Stimulated activated CD4-positive, alpha-beta T cell treated with anti-CD3 and anti-CD28 coated beads, Interleukin-1b, Interleukin-23, amount 100 ng/mL, for 1 hour (primary cell): ENCODE data around the gene TALDO1.
A peak's percentile ranks its signal among the peaks of the same experiment; 100 is the strongest.

ENCODE experiments used
- DNase-seq, 2 donors: peaks; one replicate each; pipeline ENCODE4 v3.0.0-alpha.2; 2020; ENCODE audit warnings: low read depth in 2 of 2

TALDO1 gene

DNA sequence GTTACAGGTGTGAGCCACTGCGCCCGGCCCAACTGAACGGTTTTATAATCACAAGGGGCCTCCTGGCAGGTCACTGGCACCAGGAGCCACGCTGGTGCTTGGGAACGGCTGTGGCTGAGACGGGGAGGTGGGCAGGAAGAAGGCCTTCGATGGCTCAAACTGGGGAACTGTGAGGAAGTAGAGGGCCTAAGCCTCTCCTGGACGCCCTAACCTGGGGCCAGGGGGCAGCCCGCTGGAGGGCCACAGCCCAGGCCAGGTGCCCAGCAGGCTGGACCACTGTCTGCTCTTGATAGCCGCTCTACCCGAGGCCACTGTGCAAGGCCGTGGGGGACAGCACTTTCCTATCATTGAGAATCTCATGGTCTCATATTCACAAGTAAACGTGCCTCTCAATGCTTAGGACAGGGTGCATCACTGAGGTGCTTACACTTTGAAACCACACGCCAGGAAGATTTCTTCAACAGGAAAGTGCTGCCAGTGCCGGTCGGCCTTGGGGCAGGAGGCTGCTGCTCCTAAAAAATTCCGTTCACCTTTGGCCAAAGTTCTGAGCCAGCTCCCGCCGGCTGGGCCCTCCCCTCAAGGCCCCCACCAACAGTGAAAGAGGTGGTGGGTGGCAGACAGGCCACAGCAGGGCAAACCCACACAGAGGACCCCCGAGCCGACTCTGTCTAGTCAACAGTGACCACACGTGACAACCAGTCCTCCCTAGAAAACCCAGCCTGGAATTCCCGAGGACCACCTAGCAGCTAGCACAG, 22.8 kb downstream of the TALDO1 start:
- no peak for DNase-seq

DNA sequence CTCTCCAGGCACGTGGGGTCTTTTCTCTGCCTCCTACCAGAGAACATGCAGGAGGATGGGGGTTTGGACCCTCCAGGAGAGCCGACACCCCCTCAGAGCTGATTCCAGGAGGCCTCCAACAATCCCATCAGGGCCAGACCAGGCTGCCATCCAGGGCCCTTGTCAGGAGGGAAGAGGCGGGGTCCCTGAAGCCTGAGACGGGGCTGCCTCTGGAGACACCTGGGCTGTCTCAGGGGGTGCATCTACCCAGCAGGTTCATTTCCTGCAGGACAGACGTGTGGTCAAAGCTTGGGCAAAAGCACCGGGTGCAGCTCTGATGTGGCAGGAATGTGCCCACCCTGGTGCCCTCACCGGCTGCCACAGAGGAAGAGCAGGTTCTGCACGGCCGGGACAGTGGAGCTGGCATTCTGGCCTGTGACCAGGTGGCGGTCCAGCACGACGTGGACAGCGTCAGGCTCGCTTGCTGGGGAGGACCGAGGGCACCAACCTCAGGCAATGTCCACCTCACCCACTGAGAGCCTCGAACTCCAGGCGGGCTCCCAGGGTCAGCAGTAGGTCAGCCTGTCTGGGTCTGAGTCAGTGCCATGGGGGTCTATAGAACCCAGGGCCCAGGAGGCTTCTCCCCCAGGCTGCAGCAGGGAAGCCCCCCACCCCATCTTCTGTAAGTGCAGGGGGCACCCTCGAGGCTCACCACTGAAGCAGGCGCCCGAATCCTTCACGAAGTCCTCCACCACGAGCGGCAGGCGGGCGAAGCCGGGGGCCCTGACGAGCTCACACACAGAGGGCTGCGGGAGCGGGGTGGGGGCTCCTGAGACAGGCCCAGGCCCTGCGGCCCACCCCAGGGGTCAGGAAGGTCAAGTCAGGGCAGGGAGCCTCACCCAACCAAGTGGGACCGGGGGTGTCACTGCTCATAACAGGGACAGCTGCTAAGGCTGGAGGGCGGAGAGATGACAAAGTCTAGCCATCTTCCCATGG, 23.7 kb downstream of the TALDO1 start:
- DNase-seq = no peak

DNA sequence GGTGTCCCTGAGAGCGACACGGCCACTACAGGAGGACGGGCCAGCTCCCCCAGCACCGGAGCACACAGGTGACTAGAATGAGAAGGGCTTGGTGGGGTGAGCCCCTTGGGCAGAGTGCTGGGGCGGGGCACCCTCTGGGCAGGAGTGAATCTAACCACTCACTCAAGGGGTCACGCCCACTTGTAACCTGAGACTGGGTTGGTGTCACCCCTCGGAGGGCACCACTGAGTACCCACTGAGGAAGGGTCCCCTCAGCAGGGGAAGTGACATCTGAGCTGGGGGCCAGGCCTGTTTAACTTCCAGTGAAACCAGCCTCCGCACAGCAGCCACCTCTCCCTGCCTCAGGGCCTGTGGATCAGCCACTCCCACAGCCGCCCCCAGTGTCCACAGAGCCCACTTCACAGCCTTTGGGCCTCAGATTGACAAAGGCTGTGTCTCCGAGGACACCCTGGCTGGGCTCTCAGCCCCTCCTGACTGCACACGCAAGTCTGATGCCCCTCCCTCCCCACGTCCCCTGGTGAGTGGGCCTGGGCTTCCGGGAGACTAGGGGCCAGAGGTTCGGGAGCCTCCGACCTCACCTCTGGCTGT, 24.4 kb downstream of the TALDO1 start:
- no peak for DNase-seq

DNA sequence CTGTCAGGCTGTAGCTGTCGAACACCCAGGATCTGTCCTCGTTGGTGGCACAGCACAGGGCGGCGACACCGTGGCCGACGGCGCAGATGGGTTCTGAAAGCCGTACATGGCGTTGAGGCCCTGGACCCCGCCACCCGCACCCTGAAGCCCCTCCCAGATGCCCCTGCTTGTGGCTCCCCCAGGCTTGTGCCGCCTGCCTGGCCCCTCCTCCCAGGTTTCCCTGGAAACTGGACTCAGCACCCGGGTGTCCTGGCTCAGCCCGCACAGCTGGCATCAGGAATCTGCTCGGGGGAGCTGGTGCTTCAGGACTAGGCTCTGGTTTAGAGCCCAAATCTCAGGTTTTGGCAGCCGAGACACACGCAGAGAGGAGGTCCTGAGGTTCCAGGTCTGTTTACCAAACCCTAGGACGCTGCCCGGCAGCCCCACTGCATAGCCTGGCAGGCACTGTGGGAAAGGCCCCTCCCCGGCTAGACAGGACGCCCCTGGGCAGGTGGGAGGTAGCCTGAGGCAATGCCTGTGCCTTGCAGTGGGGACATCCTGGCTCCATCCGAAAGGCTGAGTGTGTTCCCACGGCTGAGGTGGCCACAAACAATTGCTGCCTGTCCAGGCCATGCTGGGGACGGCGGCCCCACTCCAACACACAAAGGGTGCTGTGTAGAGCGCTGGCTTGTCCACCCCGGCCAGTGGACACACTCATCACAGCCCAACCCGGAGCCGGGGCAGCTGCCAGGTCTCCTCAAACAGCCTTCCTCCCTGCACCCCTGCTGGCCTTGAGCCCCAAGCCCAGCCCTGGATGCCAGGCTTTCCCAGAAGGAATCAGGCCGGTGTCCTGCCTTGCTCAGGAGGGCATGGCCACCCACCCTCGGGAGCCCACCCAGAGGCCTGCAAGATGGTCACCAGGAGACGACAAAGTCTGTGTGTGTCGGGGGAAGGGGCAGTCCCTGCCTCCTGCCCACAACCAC, 25.4 kb downstream of the TALDO1 start:
- no peak for DNase-seq

DNA sequence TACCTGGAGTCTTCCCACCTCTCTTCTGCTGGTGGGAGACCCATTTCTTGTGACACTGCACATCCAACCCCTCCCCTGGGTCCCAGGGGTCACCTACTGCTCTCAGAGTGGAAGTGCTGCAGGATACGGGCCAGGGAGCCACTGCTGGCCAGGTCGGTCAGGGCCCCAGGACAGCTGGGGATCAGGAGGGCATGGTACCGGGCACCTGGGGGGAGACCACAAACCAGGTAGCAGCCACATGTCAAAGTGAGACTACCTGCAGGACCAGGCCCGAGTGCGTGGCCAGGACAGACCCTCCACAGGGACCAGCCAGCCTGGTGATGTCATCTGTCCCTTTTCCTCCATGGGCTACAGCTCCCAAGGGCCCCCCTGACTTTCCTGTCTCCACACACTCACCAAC, 26.2 kb downstream of the TALDO1 start:
- no peak for DNase-seq

DNA sequence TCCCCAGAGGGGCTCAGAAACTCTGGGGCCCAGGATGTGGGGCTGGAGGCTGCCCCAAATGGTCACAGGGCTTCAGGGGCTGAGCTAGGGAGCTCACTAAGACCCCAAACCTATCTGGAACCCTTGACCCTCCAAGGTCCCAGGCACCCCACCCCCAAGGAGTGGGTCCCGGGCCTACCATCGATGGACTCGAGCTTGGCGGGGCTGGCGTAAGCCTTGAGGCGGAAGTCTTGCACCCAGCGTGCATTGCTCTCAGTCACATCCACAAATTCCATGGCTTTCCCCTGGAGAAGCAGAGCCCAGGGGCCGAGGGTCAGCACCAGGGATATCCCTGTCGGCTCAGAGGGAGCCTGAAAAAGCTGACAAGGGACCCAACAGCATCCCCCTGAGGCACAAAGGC, 26.6 kb downstream of the TALDO1 start:
- no peak for DNase-seq

DNA sequence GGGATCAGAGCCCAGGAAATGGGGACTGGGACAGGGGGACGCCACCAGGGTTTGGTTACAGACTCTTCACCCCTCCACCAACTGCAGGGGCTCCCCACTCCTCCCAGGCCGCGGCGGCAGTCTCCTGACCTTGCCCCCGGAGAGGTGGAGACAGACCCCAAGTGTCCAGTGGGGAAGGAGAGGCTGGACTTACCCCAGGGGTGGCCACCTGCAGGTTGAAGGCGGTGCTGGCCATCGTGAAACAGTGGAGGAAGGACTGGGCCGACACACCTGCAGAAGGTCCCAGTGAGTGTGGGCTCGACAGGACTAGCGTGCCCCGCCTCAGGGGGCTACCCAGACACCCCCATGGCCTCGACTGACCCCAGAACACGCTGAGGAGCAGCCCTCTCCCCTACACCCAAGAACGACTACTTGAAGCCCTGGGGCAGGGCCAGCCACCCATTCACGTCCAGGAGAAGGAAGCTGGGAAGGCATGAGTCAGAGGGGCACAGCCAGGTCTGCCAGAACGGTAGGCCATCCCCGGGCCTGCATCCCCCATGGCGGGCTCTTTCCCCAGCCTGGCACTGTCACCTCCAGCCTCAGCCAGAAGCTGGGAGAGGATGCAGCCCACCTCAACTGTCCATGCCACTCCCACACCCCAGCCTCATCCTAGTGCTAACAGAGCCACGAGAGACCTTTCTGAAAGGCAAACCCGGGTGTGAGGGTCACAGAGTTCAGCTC, 27.8 kb downstream of the TALDO1 start:
- DNase-seq = no peak

DNA sequence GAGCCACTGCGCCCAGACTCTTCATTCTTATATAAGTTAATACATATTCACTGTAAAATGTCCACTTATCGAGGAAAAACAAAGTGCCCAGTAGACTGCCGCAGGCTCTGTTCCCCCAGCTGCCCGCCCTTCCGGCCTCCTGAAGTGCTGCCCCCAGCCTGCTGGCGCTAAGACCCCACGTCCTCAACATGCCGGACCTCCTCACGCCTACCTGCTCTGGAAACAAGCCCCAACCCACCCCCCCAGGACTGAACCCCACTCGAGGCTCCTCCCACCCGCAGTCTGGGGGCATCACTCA, 28.9 kb downstream of the TALDO1 start:
- no peak for DNase-seq

DNA sequence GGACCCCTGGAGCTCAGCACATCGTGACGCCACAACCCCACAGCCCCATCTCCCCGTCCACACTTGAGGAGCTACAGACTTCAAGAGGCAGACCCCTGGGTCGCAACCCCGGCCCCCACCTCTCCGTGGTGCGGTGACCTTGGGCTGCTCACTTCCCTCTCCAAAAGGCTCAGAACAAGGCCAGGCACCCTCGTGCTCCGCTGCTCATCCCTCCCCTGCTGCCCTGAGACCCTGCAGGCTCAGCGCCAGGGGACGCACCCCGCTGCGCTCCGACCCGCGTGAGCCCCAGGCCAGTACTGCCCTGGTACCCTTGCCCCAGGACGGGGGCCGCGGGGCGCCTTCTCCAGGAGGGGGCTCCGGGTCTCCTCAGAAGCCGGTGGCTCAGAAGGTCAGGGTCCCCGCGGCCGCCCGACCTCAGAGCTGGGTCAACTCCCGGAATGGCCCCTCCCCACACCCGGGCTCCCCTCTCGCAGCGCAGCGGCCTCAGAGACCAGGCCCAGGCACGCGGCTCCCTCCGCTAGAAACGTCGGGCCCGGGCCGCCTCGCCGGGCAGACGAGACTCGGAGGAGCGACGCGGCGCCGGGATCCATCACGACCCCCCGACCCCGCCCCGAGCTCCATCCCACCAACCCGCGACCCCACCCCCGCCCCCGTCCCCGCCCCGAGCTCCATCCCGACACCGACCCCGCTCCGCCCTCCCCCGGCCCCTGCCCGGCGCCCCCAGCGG, 29.5 kb downstream of the TALDO1 start:
- no peak for DNase-seq

DNA sequence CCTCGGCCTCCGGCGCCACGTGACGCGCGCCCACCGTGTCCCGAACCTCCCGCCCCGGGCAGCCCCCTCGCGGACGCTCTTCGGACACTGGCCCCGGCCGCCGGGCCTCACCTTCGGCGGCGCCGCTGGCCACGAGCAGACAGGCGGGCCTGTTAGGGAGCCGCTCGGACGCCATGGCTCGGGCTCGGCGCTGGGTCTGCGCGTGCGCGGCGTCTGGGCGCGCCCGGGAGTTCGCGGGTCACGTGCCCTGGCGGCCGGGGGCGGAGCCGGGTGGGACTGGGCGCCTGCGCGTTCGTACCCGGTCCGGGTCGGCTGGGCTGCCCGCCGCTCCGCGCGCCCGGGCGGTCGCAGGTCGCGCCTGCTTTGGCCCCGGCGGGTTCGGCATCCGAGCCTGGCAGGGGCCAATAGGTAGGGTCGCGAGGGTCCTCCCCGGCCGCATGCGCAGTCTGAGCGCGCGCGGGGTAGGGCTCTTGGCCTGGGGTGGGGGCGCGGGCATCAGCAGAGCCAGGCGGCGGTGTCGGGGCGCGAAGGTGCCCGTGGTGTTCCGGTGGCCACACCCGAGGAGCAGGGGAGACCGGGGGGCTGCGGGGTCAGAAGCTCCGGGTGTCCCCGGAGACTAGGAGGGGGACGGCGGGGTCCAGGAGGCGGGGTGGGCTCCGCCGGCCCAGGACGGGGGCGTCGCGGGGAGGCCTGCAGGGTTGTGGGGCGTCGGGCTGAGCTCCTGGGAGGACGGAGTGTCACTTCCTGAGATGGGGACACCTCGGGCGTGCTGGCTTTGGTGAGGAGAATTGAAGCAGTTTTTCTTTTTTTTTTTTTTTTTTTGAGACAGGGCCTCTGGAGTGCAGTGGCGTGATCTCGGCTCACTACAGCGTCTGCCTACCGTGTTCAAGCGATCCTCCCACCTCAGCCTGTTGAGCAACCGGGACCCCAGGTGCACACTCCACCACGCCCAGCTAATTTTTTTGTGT, 30.3 kb downstream of the TALDO1 start, which contains the start of gene GATD1:
Gene GATD1, minus strand, starts transcription at position 200 of the 968 bp plus-strand sequence. Its CDS starts 25 bp downstream, at position 175.
- DNase-seq = peak; percentile 86 to 93

DNA sequence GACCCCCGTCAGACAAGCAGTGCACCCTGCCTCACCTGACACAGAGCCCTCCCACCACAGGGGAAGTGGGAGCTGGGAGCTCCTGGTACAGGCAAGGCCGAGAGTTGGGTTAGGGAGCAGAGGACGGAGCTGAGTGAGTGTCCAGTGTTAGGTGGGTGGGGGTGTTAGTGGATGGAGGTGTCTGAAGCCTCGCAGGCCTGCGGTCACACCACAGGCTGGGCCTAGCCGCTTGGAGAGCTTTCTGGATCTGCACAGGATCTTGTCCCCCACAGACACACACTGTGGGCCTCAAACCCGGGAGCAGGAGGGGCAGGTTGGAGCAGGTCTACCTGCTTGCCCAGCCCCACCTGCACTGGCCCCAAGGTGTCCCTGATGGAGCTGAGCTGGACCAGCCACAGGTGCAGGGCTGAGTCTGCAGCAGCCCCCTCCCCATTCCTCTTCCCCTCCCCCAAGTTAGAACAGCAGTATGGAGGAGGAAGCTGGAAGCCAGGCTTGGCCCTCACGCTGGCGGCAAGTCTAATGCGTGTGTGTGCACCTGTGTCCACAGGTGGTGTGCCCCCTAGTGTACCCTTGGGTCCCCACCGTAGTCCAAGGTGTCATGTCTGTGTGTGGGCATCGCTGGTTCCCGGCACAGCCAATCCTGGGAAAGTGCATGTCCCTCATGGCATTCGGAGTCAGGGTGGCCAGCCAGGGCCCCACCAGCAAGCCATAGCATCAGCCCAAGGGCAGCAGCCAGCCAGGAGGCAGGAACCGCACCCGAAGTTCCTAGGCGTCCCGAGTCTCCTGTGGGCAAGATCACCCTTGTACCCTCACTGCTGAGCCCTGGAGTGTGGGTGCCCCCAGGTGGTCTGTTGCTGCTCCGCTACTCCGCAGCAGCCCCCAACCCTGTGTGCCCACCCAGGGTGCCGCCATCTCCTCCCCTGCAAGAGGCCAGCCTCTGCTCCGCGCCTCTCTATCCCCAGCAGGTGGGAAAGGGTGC, 32.0 kb downstream of the TALDO1 start:
- no peak for DNase-seq

DNA sequence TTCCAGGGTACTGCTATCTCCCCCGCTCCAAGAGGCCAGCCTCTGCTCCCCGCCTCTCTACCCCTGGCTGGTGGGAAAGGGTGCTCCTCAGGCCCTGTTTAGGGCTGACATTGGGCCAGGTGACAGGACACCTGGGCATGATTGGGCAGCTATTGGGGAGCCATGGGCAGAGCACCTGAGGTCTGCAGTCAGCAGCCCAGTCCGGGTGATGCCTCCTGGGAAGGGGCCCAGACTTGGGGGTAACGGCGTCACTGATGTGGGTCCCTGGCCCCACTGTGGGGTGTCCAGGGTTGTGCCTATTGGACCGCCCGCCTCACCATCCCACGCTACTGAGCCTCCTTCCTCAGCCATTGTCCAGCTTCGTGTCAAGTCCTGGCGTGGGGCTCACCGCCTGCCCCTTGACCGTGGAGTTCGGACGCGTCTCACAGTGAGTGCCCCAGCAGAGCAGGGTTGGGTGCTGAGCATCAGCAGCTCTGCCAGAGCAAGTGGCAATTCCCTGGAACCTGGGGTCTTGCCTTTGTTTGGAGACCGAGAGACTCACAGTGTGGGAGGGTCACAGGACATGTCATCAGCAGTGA, 32.8 kb downstream of the TALDO1 start:
- DNase-seq = no peak

DNA sequence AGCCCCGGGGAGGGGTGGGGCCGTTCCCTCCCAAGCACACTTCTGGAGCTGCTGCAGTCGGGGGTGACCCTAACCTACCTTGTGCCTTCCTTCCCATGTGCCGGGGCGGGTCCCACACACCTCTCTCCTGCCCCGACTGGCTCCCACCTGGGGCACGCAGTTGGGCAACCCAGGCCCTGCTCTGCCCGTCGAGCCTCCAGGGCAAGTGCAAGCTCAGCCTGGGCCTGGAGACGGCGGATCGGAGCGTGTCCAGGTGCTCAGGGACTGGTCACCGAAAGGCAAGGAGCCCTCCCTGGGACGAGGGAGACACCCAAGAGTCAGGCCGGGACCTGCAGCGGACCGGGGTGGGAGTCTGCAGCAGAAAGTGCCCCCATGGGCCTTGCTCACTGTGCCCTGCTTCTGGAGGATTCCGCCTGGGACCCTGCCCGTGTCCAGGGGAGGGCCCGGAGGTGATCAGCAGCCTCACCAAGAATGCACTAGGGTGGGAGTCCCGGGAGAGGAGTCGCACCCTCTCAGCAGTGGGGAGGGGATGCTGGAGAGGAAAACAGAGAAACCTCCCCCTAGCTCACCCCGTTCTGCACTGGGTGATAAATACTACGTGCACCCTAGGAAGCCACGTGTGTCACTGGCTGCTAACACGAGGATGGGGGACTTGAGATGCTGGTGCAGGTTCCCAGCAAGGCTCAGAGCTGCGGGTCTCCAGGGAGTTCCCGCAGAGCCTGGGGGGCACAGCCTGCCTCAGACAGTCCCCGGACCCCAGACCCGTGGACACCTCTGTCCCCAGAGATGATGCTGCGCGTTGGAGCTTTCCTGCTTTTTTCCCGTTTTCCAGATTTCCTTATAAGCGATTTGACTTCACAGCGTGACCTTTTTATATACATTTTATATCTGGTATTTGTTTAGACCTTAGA, 35.3 kb downstream of the TALDO1 start:
- no peak for DNase-seq

DNA sequence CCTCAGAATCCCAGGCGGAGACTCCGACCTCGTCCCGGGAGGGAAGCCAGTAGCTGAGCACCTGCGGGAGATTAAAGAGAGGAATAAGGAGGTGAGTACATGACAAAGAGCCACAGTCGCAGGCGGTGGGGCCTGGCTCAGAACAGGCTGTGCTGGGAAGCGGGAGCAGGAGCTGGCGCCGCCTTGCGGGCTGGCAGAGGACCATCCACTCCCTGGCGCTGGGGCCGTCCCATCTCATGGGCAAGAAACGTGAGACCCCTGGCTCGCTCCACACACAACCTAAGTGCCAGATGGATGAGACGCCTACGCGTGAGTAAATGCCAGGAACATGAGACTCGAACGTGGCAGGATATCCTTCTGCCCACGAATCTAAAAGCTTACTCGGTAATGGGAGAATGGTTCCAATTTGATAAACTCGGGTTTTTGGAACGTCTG, 36.3 kb downstream of the TALDO1 start:
- no peak for DNase-seq

DNA sequence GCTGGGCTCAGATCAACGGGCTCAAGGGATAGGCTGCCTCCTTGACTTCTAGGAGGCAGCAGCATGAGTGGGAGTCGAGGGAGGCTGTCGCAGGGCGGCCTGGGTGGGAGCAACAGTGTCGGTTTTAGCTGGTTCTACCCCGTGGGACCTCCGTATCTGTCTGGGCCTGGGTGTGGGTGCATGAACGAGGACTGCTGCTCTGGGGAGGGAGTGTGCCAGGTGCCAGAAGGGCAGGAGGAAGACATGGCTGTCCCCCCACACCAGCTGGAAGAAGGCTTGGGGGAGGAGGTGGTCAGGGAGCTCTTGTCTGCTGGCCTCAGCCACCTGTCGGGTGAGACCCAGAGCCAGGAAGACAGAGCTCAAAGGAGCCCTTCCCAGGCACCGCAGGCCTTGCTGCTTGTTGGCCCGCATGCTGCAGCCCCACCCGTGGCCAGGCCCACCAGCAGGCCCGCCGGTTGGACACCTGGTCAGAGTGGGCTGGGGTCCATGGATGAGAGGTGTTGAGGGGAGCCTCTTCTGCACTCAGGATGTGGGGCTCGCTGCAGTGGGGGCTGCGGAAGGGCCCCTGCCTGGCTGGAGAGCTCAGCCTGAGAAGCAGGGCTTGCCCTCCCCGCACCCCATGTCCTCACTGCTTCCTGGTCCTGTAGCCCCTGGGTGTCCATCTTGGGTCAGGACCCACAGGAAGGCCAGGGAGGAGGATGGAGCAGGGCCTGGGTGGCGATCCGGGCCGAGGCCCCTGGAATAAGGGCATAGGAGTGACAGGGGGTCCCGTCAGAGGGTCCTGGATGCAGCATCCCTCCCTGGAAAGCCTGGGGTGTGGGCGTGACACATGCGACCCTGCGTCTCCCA, 39.2 kb downstream of the TALDO1 start:
- no peak for DNase-seq
